Suprapubic skin (tissue), 4 donors: ENCODE results near the gene PHACTR1. TPM values are rescaled to one million over a fixed set of nuclear protein-coding genes. Genes with fewer than 3 reads are reported as not detected.

Experiments used
- DNase-seq, 2 donors: peaks; one replicate each; pipeline ENCODE4 v3.0.0-alpha.2; 2019; ENCODE audit warnings: low spot score in 2 of 2
- H3K27ac ChIP-seq: fragments of 200-600 bp; sonication (generic); one replicate; pipeline ENCODE4 v1.5.1; 2019
- H3K27me3 ChIP-seq: fragments of 200-600 bp; sonication (generic); one replicate; pipeline ENCODE4 v1.5.1; 2019
- H3K36me3 ChIP-seq: fragments of 200-600 bp; sonication (generic); one replicate; pipeline ENCODE4 v1.5.1; 2019
- H3K4me1 ChIP-seq: fragments of 200-600 bp; sonication (generic); one replicate; pipeline ENCODE4 v1.5.1; 2019
- H3K4me3 ChIP-seq: fragments of 200-600 bp; sonication (generic); one replicate; pipeline ENCODE4 v1.5.1; 2019; ENCODE audit warnings: mild to moderate bottlenecking
- H3K9me3 ChIP-seq: fragments of 200-600 bp; sonication (generic); one replicate; pipeline ENCODE4 v1.5.1; 2019
- CTCF ChIP-seq, 2 donors: fragments of 200-600 bp in 1 of 2; fragments of 450-650 bp in 1 of 2; sonication (generic) in 1 of 2; IDR thresholded peaks; one replicate each; pipeline ENCODE4 v1.5.1; 2016 to 2019; ENCODE audit warnings: antibody characterized with exemption in 2 of 2, mild to moderate bottlenecking in 1 of 2, moderate library complexity in 1 of 2
- EP300 ChIP-seq: sonication (generic); formaldehyde crosslinking; IDR thresholded peaks from one replicate; pipeline ENCODE4 v1.6.1; 2017; ENCODE audit warnings: antibody characterized with exemption
- POLR2A ChIP-seq, 2 donors: fragments of 450-650 bp; IDR thresholded peaks; one replicate each; pipeline ENCODE4 v1.6.1; 2017; ENCODE audit warnings: antibody characterized with exemption in 2 of 2, mild to moderate bottlenecking in 2 of 2, moderate library complexity in 2 of 2
- POLR2AphosphoS5 ChIP-seq, 3 donors: sonication (generic); formaldehyde crosslinking; IDR thresholded peaks; one replicate each; pipeline ENCODE4 v1.6.1; 2017; ENCODE audit warnings: antibody characterized with exemption in 3 of 3
- WGBS: methylation state at CpG from one replicate; pipeline ENCODE4 v1.1.5; 2018; 5-methylcytosine and 5-hydroxymethylcytosine counted together
- total RNA-seq, 4 donors: library from RNA; depleted of rRNA; stranded (reverse); fragments of >200 nt; gene quantifications; one replicate each; pipeline ENCODE4 v1.1.0, GENCODE V29; 2016

PHACTR1 gene
- total RNA-seq, 4 donors from 2014 or later: 4.0 to 8.2 (median 6.4) TPM

GRCh38 chr6:13327691-13328075 lies 611.1 kb downstream of the PHACTR1 start:
- peaks cover 25% of the 10 kb centered on the region for H3K36me3 ChIP-seq
- no peaks in the 10 kb centered on the region for H3K27me3 ChIP-seq
- no peaks in the 10 kb centered on the region for H3K9me3 ChIP-seq
- TF ChIP-seq CTCF (IDR thresholded peaks at IDR 0.05) (no peak), POLR2A (IDR thresholded peaks at IDR 0.05) (no peak), POLR2AphosphoS5 (IDR thresholded peaks at IDR 0.05) (no peak)
- peaks cover 19% of the 10 kb centered on the region for H3K4me1 ChIP-seq
- H3K4me3 ChIP-seq: peak overlapping the region; percentile 84
- no peak for DNase-seq
- under 1% methylated on average over 10 of the region's 10 CpGs for WGBS
- H3K27ac ChIP-seq: peak overlapping the region; percentile 93

GRCh38 chr6:13328076-13328874 lies 611.7 kb downstream of the PHACTR1 start, which contains the start of gene TBC1D7:
Gene TBC1D7 (minus strand): TSS chr6:13328537. CDS start chr6:13326898, 1,639 bp downstream.
- 1% methylated on average over 21 of the region's 63 CpGs for WGBS
- H3K4me3 ChIP-seq: peak within 1 kb of the TSS; percentile 84
- TF ChIP-seq CTCF (IDR thresholded peaks at IDR 0.05): peak in 1 of 2 donors; percentile 7
- TF ChIP-seq EP300: no peak
- TF ChIP-seq POLR2AphosphoS5 (IDR thresholded peaks at IDR 0.05): peak in 2 of 3 donors; percentile 5 to 6
- TF ChIP-seq POLR2A (IDR thresholded peaks at IDR 0.05): peak; percentile 38 to 80
- peak; percentile 95 to 96 for DNase-seq
- peaks cover 20% of the 10 kb centered on the region for H3K36me3 ChIP-seq
- H3K27me3 ChIP-seq: no peaks in the 10 kb centered on the region
- H3K27ac ChIP-seq: peak within 1 kb of the TSS; percentile 93
- peaks cover 19% of the 10 kb centered on the region for H3K4me1 ChIP-seq
- H3K9me3 ChIP-seq: no peaks in the 10 kb centered on the region

GRCh38 chr6:13328875-13329183 lies 612.3 kb downstream of the PHACTR1 start:
- no peak for DNase-seq
- peaks cover 19% of the 10 kb centered on the region for H3K4me1 ChIP-seq
- peaks cover 14% of the 10 kb centered on the region for H3K36me3 ChIP-seq
- no peaks in the 10 kb centered on the region for H3K27me3 ChIP-seq
- TF ChIP-seq POLR2A (IDR thresholded peaks at IDR 0.05) (no peak), POLR2AphosphoS5 (IDR thresholded peaks at IDR 0.05) (no peak), EP300 (no peak), CTCF (IDR thresholded peaks at IDR 0.05) (no peak)
- WGBS: 4% methylated on average over 2 of the region's 2 CpGs
- H3K9me3 ChIP-seq: no peaks in the 10 kb centered on the region
- H3K27ac ChIP-seq: peak overlapping the region; percentile 93
- peak overlapping the region; percentile 84 for H3K4me3 ChIP-seq

- no peak overlapping the region for H3K4me3 ChIP-seq
- TF ChIP-seq EP300: no peak
- TF ChIP-seq CTCF (IDR thresholded peaks at IDR 0.05): peak; percentile 32 to 48
- H3K27me3 ChIP-seq: no peaks in the 10 kb centered on the region
- no peaks in the 10 kb centered on the region for H3K36me3 ChIP-seq
- no peak overlapping the region for H3K27ac ChIP-seq
- H3K9me3 ChIP-seq: no peaks in the 10 kb centered on the region
- 56% methylated on average over 13 of the region's 13 CpGs for WGBS
- peaks cover 21% of the 10 kb centered on the region for H3K4me1 ChIP-seq
- no peak for DNase-seq
These were observed 615.2 kb downstream of the PHACTR1 start for GRCh38 chr6:13331516-13332348.

- peaks cover 17% of the 10 kb centered on the region for H3K4me1 ChIP-seq
- TF ChIP-seq POLR2AphosphoS5 (IDR thresholded peaks at IDR 0.05) (no peak), EP300 (no peak), CTCF (IDR thresholded peaks at IDR 0.05) (no peak), POLR2A (IDR thresholded peaks at IDR 0.05) (no peak)
- WGBS: 86% methylated on average over 2 of the region's 2 CpGs
- H3K27me3 ChIP-seq: no peaks in the 10 kb centered on the region
- no peak overlapping the region for H3K27ac ChIP-seq
- H3K9me3 ChIP-seq: no peaks in the 10 kb centered on the region
- H3K4me3 ChIP-seq: no peak overlapping the region
- DNase-seq: no peak
- no peaks in the 10 kb centered on the region for H3K36me3 ChIP-seq
These were observed 615.8 kb downstream of the PHACTR1 start for GRCh38 chr6:13332349-13332706.
